SHP77 (cell line): ENCODE results near the gene PBX2.
"Not testable (repeated sequence)": the region's sequence is repeated elsewhere in the genome, so short reads cannot be mapped to it uniquely, and the experiment has no call there.

ENCODE experiments used
- DNase-seq, 2 experiments: peaks; one replicate each; lab custom pipeline; 2025; lab: John Stamatoyannopoulos, UW

Gene PBX2

DNA sequence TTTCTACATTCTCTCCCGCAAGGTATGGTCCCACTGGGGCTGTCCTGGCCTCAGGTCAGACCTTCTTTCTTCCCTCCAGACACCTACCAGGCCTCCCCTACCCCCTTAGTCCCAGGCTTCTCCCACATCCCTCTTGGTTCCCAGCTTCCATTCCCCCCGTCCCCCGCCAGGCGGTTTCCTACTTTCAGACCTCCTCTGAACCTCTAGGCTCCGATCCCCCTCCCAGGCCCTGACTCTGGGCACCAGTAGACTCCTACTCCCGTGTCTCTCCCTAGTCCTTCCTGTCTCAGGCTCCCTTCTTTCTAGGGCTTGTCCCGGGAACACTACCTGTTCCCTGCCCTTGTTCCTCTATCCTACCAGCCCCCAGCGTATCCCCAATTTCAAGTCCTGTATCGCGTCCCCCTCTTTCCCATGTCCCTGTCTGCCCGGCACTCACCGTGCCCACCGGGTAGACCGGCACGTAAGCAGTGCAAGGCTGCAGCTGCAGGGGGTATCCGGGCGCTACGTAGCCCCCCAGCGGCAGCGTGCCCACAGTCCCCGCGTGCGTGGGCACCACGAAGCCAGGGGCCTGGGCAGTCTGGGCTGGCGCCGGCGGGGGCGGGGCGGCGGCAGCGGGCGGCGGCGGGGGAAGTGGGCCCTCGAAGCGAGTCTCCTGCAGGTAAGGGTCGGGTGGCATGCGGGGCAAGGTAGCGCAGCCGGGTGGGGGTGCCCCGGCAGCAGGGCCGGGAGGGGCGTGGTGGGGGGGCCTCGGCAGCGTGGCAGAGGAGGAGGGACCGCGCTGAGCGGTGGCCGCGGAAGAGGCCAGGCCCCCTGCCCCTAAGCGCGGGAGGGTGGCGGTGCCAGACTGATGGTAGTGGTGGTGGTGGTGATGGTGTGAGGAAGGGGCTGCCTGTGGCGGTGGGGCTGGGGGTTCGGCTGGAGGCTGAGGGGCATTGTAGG, 39.8 kb downstream of the PBX2 start:
- DNase-seq, result no peak

GRCh38 chr6:32149092-32149755, 40.8 kb downstream of the PBX2 start:
- no peak for DNase-seq

- DNase-seq, result no peak
These were observed 41.5 kb downstream of the PBX2 start for GRCh38 chr6:32148289-32149091.

DNA sequence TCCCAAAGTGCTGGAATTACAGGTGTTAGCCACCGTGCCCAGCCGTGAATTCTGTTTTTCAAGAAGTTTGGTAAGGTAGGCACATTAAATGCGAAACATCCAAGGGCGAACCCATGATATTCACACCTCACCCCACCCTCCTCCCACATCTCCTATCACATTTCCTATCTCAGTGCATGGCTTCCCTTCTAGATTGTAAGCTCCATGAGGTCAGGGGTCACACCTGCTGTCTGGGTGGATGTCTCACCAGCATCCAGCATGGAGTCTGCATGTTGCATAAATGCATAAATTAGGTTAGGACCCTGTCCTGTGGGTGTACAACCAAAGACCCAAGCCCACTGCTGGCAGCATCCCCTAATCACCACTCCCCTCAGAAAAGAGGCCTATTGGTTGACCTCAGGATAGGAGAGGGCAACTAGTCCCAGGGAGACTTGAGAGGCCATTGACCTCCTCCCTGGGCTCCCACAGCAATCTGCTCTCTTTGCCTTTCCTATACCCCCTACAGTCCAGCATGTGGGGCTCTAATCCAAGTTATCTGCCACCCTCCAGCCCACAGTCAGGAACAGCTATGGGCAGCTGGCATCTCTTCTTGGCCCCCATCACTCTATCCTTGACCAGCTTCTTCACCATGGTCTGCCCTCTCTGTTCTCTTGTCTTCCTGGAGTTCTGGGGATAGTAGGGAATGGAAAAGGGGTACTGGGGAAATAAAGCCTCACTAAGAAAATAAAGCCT, 42.4 kb downstream of the PBX2 start:
- DNase-seq, result no peak

DNA sequence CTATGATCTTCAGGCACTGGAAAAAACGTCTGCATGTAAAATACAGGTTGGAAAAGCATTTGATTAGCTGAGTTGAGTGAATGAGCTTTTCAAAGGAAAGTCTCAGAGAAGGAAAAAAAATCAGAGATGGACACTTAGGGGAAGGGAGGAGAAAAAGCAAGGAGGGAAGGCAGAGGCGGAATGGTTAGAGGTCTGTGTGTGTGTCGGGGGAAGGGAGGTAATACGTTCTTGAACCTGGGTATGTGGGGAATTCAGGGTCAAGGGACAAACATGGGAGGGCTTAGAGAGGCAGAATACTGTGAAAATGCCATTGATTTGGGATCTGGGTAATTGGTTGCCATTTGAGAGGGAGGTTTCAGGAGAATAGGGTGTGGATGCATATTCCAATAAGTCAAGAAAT, 43.3 kb downstream of the PBX2 start:
- no peak for DNase-seq

GRCh38 chr6:32146287-32146686, 43.7 kb downstream of the PBX2 start:
- no peak for DNase-seq

DNA sequence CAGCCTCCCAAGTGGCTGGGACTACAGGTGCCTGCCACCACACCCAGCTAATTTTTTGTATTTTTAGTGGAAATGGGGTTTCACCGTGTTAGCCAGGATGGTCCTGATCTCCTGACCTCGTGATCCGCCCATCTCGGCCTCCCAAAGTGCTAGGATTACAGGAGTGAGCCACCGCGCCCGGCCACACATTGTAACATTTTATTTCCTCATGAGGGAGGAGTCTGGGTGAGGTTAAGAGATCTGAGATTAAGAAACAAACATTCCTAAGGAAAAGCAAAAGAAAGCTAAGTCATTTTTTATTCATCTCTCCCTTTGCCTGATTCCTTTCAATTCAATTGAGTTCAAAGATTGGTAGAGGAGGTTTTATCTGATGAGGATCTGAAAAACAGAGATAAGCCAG, 45.8 kb downstream of the PBX2 start:
- DNase-seq, result not testable (repeated sequence)

- DNase-seq, result no peak
These were observed 49.5 kb downstream of the PBX2 start for GRCh38 chr6:32140420-32141046.

DNA sequence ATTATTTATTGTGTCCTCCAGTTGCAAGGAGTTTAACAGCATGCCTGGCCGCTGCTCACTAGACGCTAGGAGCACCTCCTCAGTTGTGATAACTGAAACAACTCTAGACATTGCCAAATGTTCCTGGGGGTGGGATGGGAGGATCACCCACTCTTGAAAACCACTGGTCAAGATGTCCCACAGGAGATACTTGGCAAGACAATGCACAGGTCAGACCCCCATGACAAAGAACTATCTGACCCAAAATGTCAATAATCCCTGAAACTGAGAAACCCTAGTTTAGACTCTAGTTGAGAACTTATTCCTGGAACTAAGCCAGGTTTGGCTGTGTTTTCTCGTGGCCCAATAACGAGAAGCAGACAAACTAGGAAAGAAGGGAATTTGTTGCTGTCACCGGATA, 50.4 kb downstream of the PBX2 start:
- DNase-seq, result no peak

GRCh38 chr6:32137454-32137853, 52.5 kb downstream of the PBX2 start:
- no peak for DNase-seq
